Ovary (tissue), 9 donors: ENCODE measurements around the gene UBE2G2. TPM values are rescaled to one million over a fixed set of nuclear protein-coding genes. Genes with fewer than 3 reads are reported as not detected.

ENCODE experiments used
- DNase-seq, 5 donors: peaks; one replicate each; pipeline ENCODE4 v3.0.0-alpha.2; 2019 to 2020
- H3K27ac ChIP-seq, 2 donors: fragments of 200-600 bp; one replicate each; pipeline versions ENCODE4 v1.5.1 to v1.8.0; 2019 to 2022
- H3K27me3 ChIP-seq: fragments of 200-600 bp; one replicate; pipeline ENCODE4 v1.8.0; 2022
- H3K36me3 ChIP-seq: fragments of 200-600 bp; sonication (generic); one replicate; pipeline ENCODE4 v1.5.1; 2019
- H3K4me1 ChIP-seq: one replicate; pipeline ENCODE4 v1.8.1; 2013; ENCODE audit warnings: mild to moderate bottlenecking, moderate library complexity; ENCODE audit not compliant: insufficient read depth
- H3K4me3 ChIP-seq: fragments of 200-600 bp; sonication (generic); one replicate; pipeline ENCODE4 v1.5.1; 2017
- H3K9me3 ChIP-seq, 2 donors: fragments of 200-600 bp in 1 of 2; sonication (generic) in 1 of 2; one replicate each; pipeline versions ENCODE4 v1.5.1 to v1.8.1; 2013 to 2019; ENCODE audit warnings: mild to moderate bottlenecking in 1 of 2, moderate library complexity in 1 of 2
- EP300 ChIP-seq: sonication (generic); formaldehyde crosslinking; IDR thresholded peaks from one replicate; pipeline ENCODE4 v1.6.1; 2017; ENCODE audit warnings: antibody characterized with exemption
- POLR2A ChIP-seq: fragments of 450-650 bp; IDR thresholded peaks from one replicate; pipeline ENCODE4 v1.6.1; 2017; ENCODE audit warnings: antibody characterized with exemption, mild to moderate bottlenecking, moderate library complexity
- WGBS, 3 donors: extraction: QIAGEN DNeasy Blood & Tissue Kit in 1 of 3; methylation state at CpG; one replicate each; pipeline versions ENCODE4 v1.1.5 to v1.1.7; 2013 to 2017; 5-methylcytosine and 5-hydroxymethylcytosine counted together
- intact Hi-C, 4 donors: fragments of 100-400 bp; cut with DNase I; formaldehyde crosslinking; loops; one replicate each; pipeline versions ENCODE4 v1.11.0 to v1.15.1; 2022 to 2023
- polyA plus RNA-seq, 2 donors: library from polyadenylated mRNA; stranded (reverse); fragments of 200-250 nt in 1 of 2; fragments of 350-450 nt in 1 of 2; fragmentation: Illumina TruSeq in 1 of 2; extraction: RNeasy Lipid Tissue Mini Kit (QIAGEN cat#74804) in 1 of 2; gene quantifications; one replicate each; pipeline ENCODE4 v1.2.3, GENCODE V29; 2013 to 2014
- total RNA-seq, 7 donors: library from RNA; depleted of rRNA in 2 of 7; stranded (reverse); fragments of >200 nt in 2 of 7; fragmentation: NEBNext Ultra II Directional in 3 of 7; extraction: Animal tissue kit (Norgen Biotek cat#: 25700) in 3 of 7; gene quantifications; one replicate each; pipeline versions ENCODE4 v1.1.0 to v1.2.4, GENCODE V29; 2016 to 2023
- TF ChIP-seq, protein P1 (sequence below), 3 donors: fragments of 450-650 bp in 2 of 3; fragments of 200-600 bp in 1 of 3; IDR thresholded peaks; one replicate each; pipeline versions ENCODE4 v1.5.1 to v1.8.0; 2016 to 2022; ENCODE audit warnings: antibody characterized with exemption in 3 of 3, mild to moderate bottlenecking in 1 of 3
- donor health status: DM: no; HTN: no; CAD: no; lungs with moderate emphysema.
- donor health status: DM: no; HTN: no; CAD: no.
- donor health status: Bipolar disorder and iron deficiency.
- donor health status: DM: yes; HTN: yes; CAD: no.
- donor health status: DM: no; HTN: no; CAD: no.
- donor health status: DM: yes; HTN: yes; CAD: no.

Gene UBE2G2
- total and polyA plus RNA-seq, 9 donors, result 31.3 to 84.9 (median 66.9) TPM

DNA sequence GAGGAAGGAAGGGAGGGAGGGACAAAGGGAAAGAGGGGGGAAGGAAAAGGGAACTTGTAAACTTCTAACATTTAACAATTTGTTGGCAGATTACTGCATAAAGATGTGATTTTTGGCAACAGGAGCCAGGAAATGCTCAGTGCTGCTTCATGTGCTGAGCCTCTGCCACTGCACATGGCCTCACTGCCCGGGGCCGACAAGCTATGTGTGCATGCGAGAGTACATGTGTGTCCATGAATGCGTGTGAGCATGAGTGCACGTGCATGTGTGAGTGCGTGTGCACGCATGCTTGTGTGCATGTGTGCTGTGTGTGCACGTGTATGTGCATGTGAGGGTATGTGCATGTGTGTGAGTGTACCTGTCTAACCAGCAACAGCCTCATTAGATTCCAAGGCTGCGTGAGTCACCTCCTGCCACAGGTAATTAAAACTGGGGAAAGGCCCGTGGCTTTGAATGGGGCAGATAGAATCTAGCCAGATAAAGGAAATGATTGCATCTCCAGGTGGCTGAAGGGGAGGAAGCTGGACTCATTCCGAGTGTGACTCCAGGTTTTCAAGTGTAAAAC is 48.9 kb downstream of the UBE2G2 start:
- no peak overlapping the region for H3K4me3 ChIP-seq
- H3K4me1 ChIP-seq, result no peaks in the 10 kb centered on the region
- H3K9me3 ChIP-seq, result no peaks in the 10 kb centered on the region
- H3K27ac ChIP-seq, result no peak overlapping the region
- TF ChIP-seq POLR2A (no peak), EP300 (no peak)
- TF ChIP-seq, protein P1, sequence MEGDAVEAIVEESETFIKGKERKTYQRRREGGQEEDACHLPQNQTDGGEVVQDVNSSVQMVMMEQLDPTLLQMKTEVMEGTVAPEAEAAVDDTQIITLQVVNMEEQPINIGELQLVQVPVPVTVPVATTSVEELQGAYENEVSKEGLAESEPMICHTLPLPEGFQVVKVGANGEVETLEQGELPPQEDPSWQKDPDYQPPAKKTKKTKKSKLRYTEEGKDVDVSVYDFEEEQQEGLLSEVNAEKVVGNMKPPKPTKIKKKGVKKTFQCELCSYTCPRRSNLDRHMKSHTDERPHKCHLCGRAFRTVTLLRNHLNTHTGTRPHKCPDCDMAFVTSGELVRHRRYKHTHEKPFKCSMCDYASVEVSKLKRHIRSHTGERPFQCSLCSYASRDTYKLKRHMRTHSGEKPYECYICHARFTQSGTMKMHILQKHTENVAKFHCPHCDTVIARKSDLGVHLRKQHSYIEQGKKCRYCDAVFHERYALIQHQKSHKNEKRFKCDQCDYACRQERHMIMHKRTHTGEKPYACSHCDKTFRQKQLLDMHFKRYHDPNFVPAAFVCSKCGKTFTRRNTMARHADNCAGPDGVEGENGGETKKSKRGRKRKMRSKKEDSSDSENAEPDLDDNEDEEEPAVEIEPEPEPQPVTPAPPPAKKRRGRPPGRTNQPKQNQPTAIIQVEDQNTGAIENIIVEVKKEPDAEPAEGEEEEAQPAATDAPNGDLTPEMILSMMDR (IDR thresholded peaks at IDR 0.05), result no peak
- intact Hi-C loops, result no loop called here
- 59 to 71% (median 66%) methylated on average over 11 of the region's 11 CpGs for WGBS, 3 donors
- no peaks in the 10 kb centered on the region for H3K36me3 ChIP-seq
- H3K27me3 ChIP-seq, result no peaks in the 10 kb centered on the region
- DNase-seq, result no peak

DNA sequence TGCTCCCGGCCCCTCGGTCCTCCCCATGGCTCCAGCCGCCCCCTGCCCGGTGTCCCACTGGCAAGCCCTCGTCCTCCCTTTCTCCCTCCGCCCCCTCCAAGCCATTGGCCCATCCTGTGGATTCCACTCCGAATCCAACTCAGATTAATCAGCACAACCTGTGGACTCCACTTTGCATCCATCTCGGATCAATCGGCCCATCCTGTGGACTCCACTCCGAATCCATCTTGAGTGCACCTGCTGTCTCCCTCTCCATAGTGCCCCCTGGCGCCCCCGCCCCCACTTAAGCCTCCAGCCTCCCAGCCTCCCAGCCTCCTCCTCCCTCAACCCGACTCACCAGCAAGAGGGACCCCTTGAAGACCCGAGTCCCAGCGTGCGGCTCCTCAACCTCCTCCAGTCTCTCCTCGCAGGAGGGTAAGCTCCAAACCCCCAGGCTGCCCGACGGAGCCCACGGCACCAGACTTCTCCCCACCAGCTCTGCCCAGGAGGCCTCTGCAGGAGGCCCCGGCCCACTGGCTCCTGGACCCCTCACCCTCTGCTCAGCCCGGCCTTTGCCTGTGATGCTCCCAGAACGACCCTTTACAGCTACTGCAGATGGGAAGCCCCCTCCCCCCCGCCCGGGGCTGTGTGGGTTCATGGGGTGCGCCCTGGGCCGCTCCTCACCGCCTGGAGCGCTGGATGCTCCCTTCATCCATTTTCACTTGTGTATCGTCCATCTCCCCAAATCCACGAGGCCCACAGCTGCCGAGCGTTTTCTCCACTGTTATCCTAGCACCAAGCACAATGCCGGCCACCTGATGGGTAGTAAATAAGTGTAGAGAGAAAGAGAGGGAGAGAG is 49.6 kb downstream of the UBE2G2 start:
- TF ChIP-seq EP300 (no peak), POLR2A (no peak)
- TF ChIP-seq, protein P1 (IDR thresholded peaks at IDR 0.05), result no peak

DNA sequence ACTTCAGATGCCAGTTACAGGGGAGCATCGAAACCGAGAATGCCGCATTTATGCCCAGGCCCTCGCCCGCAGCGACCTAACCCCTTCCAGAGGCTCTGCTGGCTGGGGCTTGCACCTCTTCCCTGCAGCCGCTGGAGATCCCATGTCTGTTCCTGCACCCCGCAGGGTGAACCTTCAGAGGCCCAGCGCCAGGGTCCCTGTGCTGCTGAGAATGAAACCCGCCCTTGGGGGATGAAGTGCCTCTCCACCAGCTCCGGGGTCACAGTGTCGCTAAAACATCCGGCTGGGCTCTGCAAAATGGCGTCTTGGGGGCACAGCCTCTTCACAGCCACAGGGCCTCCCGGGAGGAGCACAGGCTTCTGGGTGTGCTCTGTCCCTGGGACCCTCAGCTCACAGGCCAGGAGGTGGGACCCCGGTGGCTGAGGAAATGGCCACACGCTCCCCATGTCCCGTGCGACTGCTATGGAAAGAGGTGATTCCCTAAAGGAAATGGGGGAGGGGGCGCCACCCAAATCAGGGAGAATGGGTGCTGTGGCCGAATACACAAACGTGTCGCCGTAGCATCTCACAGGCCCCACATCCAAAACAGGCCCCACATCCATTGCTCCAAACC is 50.3 kb downstream of the UBE2G2 start:
- no peak overlapping the region for H3K4me3 ChIP-seq
- no peak overlapping the region for H3K27ac ChIP-seq
- DNase-seq, result no peak
- TF ChIP-seq POLR2A, result no peak
- no peak for TF ChIP-seq EP300
- TF ChIP-seq, protein P1 (IDR thresholded peaks at IDR 0.05), result no peak
- H3K36me3 ChIP-seq, result no peaks in the 10 kb centered on the region
- intact Hi-C loops, result no loop called here
- 78 to 91% (median 86%) methylated on average over 23 to 24 of the region's 24 CpGs for WGBS, 3 donors
- no peaks in the 10 kb centered on the region for H3K27me3 ChIP-seq
- H3K9me3 ChIP-seq, result no peaks in the 10 kb centered on the region
- no peaks in the 10 kb centered on the region for H3K4me1 ChIP-seq

More for the DNA sequence above, 49.6 kb downstream of the UBE2G2 start:
- Histone ChIP-seq H3K36me3 (no peaks in the 10 kb centered on the region), H3K27ac (no peak overlapping the region), H3K4me3 (no peak overlapping the region), H3K9me3 (no peaks in the 10 kb centered on the region), H3K4me1 (no peaks in the 10 kb centered on the region), H3K27me3 (no peaks in the 10 kb centered on the region)
- DNase-seq, result no peak
- intact Hi-C loops, result no loop called here
- 69 to 77% (median 72%) methylated on average over 34 of the region's 34 CpGs for WGBS, 3 donors

DNA sequence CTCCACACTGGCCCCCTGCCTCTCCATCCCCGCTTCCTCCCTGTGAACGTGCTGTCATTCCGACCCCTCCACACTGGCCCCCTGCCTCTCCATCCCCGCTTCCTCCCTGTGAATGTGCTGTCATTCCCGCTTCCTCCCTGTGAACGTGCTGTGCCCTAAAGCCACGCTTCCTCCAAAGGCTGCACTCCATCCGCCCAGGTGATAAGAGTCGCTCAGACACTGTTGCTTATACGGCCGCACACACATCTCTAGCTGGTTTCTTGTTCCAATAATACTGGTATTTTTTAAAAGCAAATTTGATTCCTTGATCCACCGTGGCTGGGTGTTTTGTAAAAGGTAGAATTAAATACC is 51.0 kb downstream of the UBE2G2 start:
- H3K9me3 ChIP-seq, result no peaks in the 10 kb centered on the region
- TF ChIP-seq POLR2A, result no peak
- no peak for TF ChIP-seq EP300
- TF ChIP-seq, protein P1 (IDR thresholded peaks at IDR 0.05), result no peak
- no peaks in the 10 kb centered on the region for H3K4me1 ChIP-seq
- WGBS, 3 donors, result 35 to 38% (median 36%) methylated on average over 12 of the region's 12 CpGs
- no peaks in the 10 kb centered on the region for H3K27me3 ChIP-seq
- intact Hi-C loops, result no loop called here
- no peak overlapping the region for H3K4me3 ChIP-seq
- no peaks in the 10 kb centered on the region for H3K36me3 ChIP-seq
- DNase-seq, result no peak
- no peak overlapping the region for H3K27ac ChIP-seq
